ENCODE data around the gene NIFK.
"Not testable (repeated sequence)": the region's sequence is repeated elsewhere in the genome, so short reads cannot be mapped to it uniquely, and the experiment has no call there.

The NIFK gene

DNA sequence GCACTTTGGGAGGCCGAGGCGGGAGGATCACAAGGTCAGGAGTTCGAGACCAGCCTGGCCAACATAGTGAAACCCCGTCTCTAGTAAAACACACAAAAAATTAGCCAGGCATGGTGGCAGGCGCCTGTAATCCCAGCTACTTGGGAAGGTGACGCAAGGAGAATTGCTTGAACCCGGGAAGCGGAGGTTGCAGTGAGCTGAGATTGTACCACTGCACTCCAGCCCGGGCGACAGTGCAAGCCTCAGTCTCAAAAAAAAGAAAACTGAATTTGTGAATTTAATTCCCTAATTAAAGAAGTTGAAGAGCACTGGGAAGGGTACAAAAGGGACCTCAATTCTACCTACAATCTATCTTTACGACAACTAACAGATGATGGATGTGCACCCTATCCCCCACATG is 2.1 kb downstream of the NIFK start:
- DNase-seq (ENCODE audit: low read depth in 2 of 2), result not testable (repeated sequence)

DNA sequence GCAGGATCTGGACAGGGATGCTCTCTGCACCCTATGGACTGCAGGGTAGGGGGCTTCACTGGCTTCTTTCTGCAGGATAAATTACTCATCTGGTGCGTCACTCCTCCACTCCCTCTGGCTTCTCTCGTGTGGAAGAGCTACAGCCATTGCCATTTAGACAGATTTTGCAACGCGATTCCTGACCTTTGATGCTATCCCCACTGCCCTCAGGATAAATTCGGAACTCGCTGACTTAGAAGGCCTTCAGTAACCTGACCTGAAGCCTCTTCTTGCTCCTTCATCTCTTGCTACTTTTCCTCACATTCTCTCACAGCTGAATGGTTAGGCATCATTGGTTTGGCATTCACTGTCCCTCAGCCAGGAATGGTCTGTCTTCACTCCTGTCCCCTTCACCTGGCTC is 5.3 kb downstream of the NIFK start:
- DNase-seq (ENCODE audit: low read depth in 2 of 2), result no peak

DNA sequence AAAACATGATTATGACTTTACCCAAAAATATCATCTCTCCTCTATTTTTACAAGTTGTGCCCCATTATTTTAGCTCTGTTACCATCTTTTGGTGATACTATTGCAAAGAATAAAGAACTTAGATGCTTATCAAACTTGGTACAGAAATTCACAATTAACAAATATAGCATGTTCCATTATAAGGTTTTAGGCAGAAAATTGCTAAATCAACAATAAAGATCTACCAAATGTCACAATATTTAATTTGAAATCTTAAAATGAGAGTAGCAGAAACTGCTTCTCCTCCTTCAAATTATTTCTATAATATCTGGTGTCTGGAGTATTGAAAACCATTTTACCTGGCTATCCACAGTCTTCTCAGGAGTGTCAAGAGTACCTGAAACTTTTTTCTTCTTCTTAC is 8.7 kb downstream of the NIFK start:
- DNase-seq (ENCODE audit: low read depth in 2 of 2), result no peak

DNA sequence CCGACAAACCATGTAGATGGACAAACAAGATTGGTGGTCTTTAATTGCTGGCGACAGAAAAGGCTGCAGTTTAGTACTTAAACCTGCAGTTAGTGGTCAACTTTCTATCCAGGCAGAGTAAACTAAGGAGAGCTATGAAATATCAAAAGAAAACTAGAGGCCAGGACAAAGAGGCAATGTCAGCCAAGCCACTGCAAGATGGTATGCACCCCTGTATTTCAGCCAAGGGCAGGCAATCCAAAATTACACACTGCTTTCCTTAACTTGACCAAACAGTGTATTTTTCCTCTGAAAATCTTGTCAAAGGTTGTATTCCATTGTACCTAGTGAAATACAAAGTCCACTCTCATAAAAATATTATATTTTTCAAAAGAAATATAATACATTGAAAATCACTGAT is 9.3 kb downstream of the NIFK start:
- no peak for DNase-seq (ENCODE audit: low read depth in 2 of 2)

DNA sequence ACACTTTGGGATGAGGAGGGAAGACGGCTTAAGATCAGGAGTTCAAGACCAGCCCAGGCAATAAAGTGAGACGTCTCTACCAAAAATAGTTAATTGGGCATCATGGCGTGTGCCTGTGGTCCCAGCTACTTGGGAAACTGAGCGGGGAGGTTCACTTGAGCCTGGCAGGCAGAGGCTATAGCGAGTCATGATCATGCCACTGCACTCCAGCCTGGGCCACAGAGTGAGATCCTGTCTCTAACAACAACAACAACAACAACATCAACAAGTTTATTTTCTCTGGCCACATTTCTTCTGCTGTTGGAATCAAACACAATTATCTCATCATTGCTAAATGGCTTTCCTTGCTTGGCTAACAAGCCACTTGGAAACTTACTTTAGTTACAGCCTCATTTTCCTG is 13.4 kb downstream of the NIFK start:
- DNase-seq (ENCODE audit: low read depth in 2 of 2), result no peak

DNA sequence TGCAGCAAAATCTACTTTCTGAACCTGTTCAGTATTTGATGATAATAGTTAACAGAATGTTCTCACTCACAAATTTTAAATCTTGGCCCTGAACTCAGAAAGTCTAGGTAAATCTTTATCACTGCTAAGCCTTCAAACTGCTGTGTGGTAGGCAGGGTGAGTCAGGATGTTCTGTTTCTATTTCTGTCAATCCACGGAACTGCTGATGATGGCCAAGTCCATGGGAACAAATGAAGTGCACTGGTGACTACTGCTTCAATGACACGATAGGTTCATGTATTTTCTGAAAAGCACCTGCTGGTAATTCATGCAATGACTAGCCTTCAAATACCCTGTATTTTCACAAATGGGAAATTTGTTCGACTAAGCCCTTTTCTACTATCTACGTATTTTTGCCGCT is 14.2 kb downstream of the NIFK start:
- DNase-seq (ENCODE audit: low read depth in 2 of 2), result no peak

DNA sequence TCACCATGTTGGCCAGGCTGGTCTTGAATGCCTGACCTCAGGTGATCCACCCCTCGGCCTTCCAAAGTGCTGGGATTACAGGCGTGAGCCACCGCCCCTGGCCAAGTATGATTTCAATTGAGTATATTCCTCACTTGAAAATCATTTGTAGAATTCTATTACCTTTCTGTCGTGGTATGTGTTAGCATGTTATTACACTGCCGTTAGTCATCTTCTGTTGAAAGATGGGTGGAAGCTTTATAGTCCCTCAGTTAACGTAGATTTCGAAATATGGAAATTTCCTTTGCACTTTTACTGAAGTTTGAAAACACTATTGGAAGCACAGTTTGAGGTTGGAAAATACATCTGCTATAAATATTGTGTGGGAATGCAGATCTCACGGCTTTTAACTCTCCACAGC is 14.7 kb downstream of the NIFK start:
- no peak for DNase-seq (ENCODE audit: low read depth in 2 of 2)

DNA sequence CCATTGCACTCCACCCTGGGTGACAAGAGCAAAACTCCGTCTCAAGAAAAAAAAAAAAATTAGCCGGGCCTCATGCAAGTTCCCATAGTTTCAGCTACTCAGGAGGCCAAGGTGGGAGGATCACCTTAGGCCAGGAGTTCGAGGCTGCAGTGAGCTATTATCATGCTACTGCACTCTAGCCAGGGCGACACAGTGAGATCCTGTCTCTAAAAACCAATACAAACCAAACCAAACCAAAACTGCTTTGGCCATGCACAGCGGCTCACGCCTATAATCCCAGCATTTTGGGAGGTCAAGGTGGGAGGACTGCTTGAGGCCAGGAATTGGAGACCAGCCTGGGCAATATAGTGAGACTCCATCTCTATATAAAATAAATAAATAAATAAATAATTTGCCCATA is 19.1 kb downstream of the NIFK start:
- no peak for DNase-seq (ENCODE audit: low read depth in 2 of 2)

DNA sequence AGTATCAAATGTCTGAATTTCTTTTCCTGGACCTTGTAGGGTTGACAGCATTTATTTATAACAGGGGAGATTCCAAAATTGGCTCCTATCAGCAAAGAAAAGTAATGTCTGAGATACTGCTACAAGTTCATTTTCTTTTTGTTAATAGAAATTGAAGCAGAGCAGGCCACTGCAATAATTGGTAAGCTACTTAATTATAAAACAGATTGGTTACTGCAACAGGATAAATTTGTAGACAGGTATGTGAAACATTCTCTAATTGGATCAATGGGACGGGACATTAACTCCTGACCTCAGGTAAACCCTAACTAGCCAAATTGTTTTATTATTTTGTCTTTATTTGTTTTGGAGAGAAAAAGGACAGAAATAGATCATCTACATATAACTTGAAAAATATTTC is 20.5 kb downstream of the NIFK start:
- no peak for DNase-seq (ENCODE audit: low read depth in 2 of 2)

DNA sequence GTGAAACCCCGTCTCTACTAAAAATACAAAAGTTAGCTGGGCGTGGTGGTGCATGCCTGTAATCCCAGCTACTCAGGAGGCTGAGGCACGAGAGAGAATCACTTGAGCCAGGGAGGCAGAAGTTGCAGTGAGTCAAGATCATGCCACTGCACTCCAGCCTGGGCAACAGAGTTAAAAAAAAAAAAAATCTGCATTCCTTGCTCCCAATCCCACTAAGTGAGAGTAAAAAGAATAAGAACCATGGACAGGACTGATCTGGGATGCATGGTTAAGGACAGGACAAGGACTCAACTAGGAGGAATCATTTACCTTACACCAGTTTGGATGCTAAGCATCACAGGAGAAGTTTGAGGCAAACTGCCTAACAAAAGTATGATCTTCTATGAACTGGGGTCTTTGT is 25.2 kb downstream of the NIFK start:
- not testable (repeated sequence) for DNase-seq (ENCODE audit: low read depth in 2 of 2)

DNA sequence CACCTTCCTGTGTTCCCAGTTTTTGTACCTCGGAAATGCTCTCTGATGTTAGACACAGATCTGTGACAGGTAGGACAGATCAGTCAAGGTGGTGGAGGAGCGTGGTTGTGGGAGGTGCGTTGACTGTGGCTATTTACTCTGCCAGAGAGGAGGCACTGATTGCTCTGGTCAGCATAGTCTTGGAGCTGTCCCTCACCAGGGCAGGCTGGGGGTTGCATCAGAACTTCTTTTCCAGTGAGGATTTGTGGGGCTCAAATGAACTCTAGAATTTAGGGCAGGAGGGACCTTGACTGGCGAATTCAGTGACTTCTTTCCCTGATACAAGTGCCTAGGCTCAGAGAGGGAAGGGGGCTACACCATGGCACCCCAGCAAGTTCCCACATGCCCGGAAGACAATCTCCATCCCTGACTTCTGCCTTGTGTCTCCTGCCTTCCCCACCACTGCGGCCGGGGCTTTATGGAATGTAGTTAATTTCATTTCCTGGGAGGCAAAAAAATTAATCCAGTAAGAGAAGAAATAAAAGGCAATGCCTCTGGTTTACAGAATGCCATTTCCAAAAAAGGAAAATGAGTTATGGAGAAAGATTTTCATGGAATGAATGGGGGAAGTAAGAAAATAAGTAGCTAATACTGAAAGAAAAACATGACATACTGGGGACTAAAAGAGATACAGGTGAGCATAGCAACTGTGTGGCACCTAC is 26.1 kb downstream of the NIFK start:
- no peak for DNase-seq (ENCODE audit: low read depth in 2 of 2)

DNA sequence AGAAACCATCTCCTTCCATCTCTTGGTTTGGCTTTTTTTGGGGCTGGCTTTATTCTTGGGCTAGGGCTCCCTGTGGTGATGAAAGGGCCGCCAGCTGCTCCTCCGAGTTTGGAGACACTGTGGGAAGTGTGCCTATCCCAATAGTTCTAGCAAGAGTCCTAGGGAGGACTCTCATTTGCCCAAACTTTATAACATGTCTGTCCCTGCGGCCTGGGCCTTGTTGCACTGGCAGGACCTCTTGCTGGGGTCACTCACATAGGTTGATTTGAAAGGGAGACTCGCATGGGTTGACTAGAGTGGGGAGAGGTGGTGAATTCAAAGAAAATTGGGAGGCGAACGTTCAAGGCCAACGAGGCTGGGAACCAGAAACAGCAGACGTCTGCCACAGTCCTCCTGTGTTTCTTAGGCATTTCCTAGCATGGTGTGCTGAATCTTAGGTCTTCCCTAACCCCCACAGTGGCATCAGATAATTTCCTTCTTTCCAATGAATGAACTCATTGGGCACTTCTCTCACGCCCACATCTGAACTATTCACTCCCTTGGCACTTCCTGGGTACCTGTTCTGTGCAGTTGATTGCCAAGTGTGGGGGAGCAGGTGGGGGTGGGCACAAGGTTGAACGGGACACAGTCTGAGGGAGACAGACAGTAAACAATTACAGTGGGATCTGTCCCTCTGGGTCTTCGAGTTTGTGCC is 26.8 kb downstream of the NIFK start:
- DNase-seq (ENCODE audit: low read depth in 2 of 2), result no peak

DNA sequence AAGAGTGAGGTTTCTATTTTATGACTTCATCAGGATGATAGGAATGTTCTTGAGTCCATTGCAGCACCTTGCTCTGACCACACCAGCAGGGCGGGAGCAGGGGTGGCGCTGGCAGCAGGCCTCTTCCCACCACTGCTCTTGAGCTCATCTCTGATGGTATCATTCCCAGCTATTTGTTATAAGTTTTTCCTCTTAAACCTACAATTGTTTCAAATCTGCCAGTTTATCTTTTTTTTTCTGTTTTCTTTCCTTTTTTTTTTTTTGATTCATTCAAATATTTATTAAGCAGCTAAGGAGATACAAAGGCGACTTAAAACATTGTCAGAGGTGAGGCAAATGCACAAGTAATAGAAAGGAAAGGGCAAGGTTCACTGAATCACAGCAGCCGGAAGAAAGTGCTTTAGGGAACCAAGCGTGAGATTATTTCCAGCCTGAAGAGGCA is 28.7 kb downstream of the NIFK start:
- DNase-seq (ENCODE audit: low read depth in 2 of 2), result no peak

DNA sequence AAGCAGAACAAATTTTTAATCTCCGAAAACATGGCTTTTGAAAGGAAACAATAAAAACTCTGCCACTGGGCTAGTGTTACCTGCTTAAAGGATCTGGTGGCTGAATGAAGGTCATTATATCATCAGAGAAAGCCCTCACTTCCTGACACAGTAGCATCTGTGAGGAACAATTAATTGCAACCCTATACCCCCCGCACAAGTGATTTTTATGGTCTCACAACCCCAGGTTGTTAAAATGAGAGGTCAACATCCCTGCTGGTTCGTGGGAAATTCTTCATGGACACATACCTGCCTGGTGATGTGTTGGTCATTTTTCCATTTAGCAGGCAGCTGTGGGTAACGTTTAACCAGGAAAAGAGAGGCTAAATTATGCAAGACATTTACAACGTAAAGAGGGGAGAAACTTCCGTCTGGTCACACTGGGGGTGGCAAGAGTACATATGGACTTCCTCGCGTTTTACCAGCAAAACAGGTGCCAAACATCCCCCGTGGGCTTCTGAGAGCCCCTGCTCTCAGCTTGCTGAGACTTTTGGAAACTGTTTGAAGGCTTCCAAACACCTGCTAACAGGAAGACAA is 29.2 kb downstream of the NIFK start:
- no peak for DNase-seq (ENCODE audit: low read depth in 2 of 2)

DNA sequence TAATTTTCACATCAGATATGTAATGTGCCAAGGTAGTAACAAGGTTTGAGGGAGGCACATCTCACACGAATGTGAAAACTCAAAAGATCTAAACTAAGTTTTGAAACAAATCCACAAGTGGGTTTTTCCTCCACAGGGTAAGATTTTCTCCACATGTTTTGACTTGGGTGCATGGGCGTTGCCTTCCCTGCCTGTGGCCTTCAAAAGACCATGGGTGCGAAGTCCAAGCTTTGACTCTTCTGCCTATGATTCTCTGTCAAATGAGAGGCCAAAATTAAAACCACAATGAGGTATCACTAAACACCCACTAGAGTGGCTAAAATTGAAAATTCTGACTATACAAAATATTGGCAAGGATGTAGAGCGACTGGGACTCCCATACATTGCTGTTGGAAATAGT is 30.7 kb downstream of the NIFK start:
- DNase-seq (ENCODE audit: low read depth in 2 of 2), result no peak

DNA sequence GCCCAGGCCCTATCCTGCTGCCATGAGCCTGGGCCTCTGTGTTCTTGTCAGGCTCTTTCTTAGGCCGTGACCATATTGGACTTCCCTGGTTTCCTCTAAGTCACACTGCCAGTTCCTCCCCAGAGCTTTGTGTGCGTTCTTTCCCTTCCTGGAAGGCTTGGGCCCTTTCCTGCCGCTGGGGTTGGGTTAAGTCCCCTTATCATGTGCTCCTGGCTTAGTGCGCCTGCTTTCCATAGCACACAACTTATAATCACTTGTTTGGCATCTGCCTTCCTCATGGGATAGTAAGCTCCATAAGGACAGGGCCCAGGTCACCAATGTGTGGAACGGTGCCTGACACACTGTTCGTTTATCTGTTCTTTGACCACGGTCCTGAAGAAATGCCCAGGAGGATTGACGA is 31.3 kb downstream of the NIFK start:
- DNase-seq (ENCODE audit: low read depth in 2 of 2), result no peak

DNA sequence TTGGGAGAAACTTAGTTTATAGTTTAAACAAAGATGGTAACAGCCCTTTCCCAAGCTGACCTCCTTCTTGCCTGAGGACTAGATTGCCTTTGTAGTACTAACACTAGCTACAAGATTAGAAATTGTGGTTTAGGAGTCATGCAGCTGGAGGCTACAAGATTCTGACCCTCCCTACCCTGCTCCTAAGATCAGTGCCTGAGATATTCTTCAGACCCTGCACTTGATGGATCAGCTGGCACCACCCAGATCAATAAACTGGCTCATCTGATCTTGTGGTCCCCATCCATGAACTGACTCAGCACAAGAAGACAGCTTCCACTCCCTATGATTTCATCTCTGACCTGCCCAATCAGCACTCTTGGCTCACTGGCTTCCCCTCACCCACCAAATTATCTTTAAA is 34.9 kb downstream of the NIFK start:
- not testable (repeated sequence) for DNase-seq (ENCODE audit: low read depth in 2 of 2)

DNA sequence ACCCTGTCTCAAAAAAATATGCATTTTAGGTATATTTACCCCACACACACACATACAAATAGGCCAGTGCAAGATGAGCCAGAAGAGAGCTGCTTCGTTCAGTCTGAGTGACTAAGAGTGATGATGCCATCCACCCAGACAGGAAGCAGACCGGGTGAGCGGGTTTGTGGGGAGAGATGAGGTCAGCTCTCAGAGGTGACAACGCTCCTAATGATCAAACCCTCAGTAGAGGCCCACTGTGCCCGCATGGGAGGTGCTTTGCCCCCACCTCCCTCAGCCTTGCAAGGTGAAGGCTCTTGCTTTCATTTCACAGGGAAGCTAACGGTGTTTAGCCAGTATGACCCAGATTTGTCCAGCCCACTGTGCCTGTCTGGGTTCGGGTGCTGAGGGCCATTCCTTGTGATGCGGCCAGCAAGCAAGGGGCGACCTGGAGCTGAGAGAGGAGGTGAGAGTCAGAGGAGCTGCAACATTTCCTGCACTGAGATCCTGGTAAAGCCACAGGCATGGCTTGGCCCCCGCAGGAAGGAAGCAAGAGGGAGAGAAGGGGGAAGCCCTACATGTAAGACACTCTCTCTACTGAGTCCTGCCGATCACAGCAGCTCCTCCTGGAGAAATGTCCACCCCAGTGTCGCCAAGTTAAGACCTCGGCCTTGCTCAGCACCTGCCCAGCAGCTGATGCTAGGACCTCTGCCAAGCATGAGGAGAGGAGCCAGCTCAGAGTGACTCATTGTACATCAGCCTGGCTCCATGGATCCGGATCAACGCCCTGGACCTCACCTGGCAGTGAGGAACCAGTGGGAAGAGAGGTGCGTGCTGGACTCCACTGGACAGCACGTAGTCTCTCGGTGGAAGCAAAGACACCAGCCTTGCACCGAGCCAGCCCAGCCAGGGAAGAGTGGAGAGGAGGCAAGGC is 37.0 kb downstream of the NIFK start:
- peak; percentile 39 to 69 for DNase-seq (ENCODE audit: low read depth in 2 of 2)

DNA sequence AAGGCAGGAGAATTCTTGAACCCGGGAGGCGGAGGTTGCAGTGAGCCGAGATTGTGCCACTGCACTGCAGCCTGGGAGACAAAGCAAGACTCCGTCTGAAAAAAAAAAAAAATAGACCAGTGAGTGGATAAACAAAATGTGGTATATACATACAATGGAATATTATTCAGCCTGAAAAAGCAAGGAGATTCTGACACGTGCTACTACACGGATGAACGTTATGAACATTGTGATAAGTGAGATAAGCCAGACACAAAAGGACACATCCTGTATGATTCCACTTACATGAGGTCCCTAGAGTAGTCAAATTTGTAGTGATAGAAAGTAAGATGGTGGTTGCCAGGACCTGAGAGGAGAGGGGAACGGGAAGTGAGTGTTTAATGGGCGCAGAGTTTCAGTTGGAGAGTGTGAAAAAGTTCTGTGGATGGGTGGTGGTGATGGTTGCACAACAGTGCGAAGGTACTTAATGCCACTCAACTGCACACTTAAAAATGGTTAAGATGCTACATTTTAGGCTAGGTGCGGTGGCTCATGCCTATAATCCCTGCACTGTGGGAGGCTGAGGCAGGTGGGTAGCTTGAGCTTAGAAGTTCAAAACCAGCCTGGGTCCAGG is 38.3 kb downstream of the NIFK start:
- DNase-seq (ENCODE audit: low read depth in 2 of 2), result no peak

DNA sequence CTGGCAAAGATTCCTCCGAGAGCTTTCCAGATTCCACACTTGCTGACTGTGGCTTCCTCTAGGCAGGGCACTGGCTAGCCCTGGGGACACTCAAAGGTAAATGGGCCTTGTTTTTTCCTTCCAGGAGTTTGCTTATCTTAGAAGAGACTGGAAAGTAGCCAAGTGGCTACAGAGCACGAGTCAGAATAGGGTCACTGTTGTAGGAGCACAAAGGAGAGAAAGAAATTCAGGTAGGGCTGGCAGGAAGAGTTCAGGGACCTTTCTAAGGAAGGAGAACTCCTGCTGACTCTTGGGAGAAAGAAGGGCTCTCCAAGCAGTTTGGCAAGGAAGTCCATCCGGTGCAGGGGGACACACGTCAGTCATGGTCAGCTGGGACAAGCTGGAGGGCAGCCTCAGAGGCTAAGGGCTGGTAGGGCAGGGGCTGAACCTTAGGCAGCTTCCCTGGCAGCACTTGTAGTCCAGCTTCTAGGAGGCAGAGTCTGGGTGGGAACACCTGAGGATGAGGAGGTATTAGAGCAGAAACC is 39.5 kb downstream of the NIFK start:
- DNase-seq (ENCODE audit: low read depth in 2 of 2), result no peak

DNA sequence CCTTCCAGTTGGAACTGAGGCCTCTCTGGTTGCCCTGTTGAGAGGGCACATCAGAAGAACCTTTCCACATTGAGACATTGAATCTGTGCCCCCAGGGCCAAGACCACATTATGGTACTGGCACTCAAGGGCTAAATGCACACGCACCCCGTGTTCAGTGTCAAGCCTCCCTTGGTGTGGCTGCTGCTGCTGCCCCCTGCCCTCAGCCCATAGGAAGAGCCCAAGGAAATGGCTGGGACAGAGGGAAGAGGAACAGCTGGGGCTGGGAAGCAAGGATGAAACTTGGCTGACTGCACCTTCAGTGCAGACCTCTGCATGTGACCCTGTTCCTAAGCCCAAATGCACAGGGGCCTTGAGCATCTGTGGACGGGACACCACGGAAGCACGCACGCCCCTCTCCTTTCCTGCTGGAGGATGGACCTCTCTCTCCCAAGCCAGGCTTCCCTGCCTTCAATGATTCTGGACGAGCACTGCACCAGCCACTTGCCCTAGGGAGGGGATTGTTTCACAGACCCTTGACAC is 40.2 kb downstream of the NIFK start:
- no peak for DNase-seq (ENCODE audit: low read depth in 2 of 2)

DNA sequence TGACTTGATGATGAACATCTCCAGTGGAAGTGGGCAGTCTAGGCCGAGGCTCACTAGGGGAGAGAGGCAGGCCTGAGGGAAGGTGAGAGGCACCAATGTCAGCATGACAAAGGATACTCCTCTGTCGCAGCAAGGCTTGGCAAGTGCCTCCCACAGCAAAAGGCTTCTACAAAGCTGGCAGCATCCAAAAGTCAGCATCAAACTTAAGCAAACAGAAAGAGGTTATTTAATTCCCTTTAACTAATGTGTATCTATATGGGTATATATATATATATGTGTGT is 41.6 kb downstream of the NIFK start:
- DNase-seq (ENCODE audit: low read depth in 2 of 2), result no peak
